Gastroesophageal sphincter (tissue), 3 donors: Measurements from ENCODE around the gene KIF12.

Source experiments
- POLR2A ChIP-seq, 2 donors: fragments of 450-650 bp; IDR thresholded peaks; one replicate each; pipeline ENCODE4 v1.6.1; 2017; ENCODE audit warnings: antibody characterized with exemption in 2 of 2, mild to moderate bottlenecking in 2 of 2, moderate library complexity in 1 of 2
- POLR2AphosphoS5 ChIP-seq: sonication (generic); formaldehyde crosslinking; IDR thresholded peaks from one replicate; pipeline ENCODE4 v1.6.1; 2017; ENCODE audit warnings: antibody characterized with exemption
- TF ChIP-seq, protein P1 (sequence below), 4 experiments: fragments of 200-600 bp in 2 of 4; fragments of 450-650 bp in 2 of 4; sonication (generic) in 1 of 4; IDR thresholded peaks; one replicate each; pipeline ENCODE4 v1.5.1; 2017 to 2019; ENCODE audit warnings: antibody characterized with exemption in 4 of 4, mild to moderate bottlenecking in 2 of 4, moderate library complexity in 2 of 4

DNA sequence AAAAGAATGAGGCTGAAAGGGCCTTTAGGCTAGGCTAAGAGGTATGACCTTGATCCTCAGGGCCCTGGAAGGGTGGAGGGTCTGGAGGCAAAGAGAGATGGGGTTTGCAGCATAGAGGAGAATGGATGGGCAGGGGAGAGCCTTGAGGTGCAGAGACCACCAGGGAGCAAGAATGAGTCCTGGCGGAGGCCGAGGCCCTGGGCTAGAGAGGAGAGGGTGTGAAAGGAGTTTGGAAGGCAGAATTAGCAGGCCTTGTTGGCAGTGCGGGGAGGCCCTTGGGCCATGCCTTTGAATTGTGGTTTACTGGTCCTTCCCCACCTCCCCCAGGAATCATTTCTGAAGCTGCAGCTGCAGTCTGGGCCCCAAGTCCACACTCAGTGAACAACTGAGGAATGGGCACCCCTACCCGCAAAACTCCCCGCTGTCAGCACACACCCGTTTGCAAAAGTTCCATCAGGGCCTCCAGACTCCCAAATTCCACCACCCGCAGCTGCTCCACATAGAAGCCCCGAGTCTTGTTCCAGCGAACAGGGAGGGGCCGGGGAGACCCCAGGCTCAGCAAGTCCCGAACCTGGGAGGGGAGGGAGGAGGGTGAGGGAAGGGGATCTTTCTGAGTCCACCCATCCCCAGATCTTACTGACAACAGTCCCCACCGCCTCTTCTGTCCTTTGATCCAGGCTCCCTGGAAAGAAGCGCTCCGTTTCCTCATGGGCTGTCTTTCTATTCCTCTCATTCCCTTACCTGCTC, 2.1 kb downstream of the KIF12 start:
- no peak for TF ChIP-seq POLR2AphosphoS5
- TF ChIP-seq, protein P1, sequence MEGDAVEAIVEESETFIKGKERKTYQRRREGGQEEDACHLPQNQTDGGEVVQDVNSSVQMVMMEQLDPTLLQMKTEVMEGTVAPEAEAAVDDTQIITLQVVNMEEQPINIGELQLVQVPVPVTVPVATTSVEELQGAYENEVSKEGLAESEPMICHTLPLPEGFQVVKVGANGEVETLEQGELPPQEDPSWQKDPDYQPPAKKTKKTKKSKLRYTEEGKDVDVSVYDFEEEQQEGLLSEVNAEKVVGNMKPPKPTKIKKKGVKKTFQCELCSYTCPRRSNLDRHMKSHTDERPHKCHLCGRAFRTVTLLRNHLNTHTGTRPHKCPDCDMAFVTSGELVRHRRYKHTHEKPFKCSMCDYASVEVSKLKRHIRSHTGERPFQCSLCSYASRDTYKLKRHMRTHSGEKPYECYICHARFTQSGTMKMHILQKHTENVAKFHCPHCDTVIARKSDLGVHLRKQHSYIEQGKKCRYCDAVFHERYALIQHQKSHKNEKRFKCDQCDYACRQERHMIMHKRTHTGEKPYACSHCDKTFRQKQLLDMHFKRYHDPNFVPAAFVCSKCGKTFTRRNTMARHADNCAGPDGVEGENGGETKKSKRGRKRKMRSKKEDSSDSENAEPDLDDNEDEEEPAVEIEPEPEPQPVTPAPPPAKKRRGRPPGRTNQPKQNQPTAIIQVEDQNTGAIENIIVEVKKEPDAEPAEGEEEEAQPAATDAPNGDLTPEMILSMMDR (IDR thresholded peaks at IDR 0.05), result no peak
- no peak for TF ChIP-seq POLR2A (IDR thresholded peaks at IDR 0.05)
